ENCODE results near the gene DNHD1. TPM values are rescaled to one million over a fixed set of nuclear protein-coding genes. Genes with fewer than 3 reads are reported as not detected.

Gene DNHD1
- total and polyA plus RNA-seq, 2 of the 8 experiments (the other 6 are each of a cell fraction or from before 2014, with no cell fraction given) = 5.0 to 6.8 TPM

DNA sequence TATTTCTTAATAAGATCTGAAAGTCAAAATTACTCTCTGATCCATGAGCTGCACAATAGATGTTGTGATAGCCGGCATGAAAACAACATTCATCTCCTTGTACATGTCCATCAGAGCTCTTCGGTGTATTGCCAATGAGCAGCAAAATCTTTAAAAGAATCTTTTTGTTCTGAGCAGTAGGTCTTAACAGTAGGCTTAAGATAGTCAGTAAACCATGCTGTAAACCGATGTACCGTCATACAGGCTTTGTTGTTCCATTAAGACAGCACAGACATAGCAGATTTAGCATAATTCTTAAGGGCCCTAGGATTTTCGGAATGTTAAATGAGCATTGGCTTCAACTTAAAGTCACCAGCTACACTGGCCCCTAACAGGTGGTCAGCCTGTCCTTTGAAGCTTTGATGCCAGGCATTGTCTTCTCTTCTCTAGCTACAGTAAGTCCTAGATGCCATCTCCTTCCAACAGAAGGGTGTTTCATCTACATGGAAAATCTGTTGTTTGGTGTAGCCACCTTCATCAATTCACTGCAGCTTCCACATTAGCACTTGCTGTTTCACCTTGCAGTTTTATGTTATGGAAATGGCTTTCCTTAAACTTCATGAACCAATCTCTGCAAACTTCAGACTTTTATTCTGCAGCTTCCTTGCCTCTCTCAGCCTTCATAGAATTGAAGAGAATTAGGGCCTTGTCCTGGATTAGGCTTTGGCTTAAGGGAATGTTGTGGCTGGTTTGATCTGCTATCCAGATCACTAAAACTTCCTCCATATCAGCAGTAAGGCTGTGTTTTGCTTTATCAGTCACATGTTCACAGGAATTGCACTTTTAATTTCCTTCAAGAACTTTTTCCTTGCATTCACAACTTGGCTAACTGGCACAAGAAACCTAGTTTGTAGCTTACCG is 78.0 kb downstream of the DNHD1 start:
- 90% methylated on average over 6 of the region's 6 CpGs; no CpG with 5 or more reads in 1 of the 2 experiments for WGBS, 2 experiments (ENCODE audit: extremely low coverage in 1 of 2, insufficient coverage in 1 of 2, insufficient read length in 1 of 2, insufficient replicate concordance in 2 of 2, low coverage in 1 of 2, low lambda C conversion rate in 2 of 2, missing lambda C conversion rate in 1 of 2)
- no peaks in the 10 kb centered on the region for H3K79me2 ChIP-seq (ENCODE audit: control insufficient read depth in 1 of 2, insufficient read depth in 2 of 2, low read length in 2 of 2)
- H2BK12ac ChIP-seq (ENCODE audit: low read depth, low read length) = no peak overlapping the region
- peaks cover 0 to 2% (median 0%) of the 10 kb centered on the region in 4 experiments; a peak in 1 of 7 replicates for H3K4me1 ChIP-seq (replicated peaks in 1 of 4; ENCODE audit: control insufficient read depth in 3 of 4, insufficient read depth in 4 of 4, low read length in 3 of 4)
- H3K27me3 ChIP-seq (replicated peaks in 1 of 4; ENCODE audit: control insufficient read depth in 3 of 4, extremely low read depth in 1 of 4, insufficient read depth in 3 of 4, low read length in 3 of 4) = no peaks in the 10 kb centered on the region
- DNase-seq (ENCODE audit: low read depth in 1 of 2, low spot score in 2 of 2) (peak in 1 of 2 experiments; percentile 10), FAIRE-seq (no peak)
- no peak overlapping the region for H2AFZ ChIP-seq (ENCODE audit: low read length)
- H3K18ac ChIP-seq (ENCODE audit: extremely low read depth, low read length) = no peak overlapping the region
- POLR2A ChIA-PET (ENCODE audit: partially characterized antibody) = interaction anchor here (1.4 kb wide), 1 partner anchor 11 kb away, joined by 3 read pairs; no protein-coding TSS in a partner anchor
- H4K8ac ChIP-seq (ENCODE audit: extremely low read depth, insufficient read depth, low read length) = no peak overlapping the region
- no peak overlapping the region for H3K4me3 ChIP-seq (ENCODE audit: extremely low read depth in 1 of 4, insufficient read depth in 2 of 4, low read depth in 3 of 4, low read length in 4 of 4)
- H4K20me1 ChIP-seq (replicated peaks in 1 of 2; ENCODE audit: control insufficient read depth in 1 of 2, insufficient read depth in 2 of 2, low read length in 2 of 2) = no peaks in the 10 kb centered on the region
- no peak overlapping the region for H4K5ac ChIP-seq (ENCODE audit: insufficient read length, low read depth, low read length)
- TF ChIP-seq, protein P1, sequence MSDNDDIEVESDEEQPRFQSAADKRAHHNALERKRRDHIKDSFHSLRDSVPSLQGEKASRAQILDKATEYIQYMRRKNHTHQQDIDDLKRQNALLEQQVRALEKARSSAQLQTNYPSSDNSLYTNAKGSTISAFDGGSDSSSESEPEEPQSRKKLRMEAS (IDR thresholded peaks at IDR 0.05) = no peak
- TF ChIP-seq, protein P2, sequence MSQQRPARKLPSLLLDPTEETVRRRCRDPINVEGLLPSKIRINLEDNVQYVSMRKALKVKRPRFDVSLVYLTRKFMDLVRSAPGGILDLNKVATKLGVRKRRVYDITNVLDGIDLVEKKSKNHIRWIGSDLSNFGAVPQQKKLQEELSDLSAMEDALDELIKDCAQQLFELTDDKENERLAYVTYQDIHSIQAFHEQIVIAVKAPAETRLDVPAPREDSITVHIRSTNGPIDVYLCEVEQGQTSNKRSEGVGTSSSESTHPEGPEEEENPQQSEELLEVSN (IDR thresholded peaks at IDR 0.05) = no peak
- TF ChIP-seq YY1 (IDR thresholded peaks at IDR 0.05; ENCODE audit: low read depth, low read length) (no peak), ASH2L (IDR thresholded peaks at IDR 0.05; ENCODE audit: low read length) (no peak), TCF12 (IDR thresholded peaks at IDR 0.05; ENCODE audit: low read depth, low read length) (no peak), CREB1 (IDR thresholded peaks at IDR 0.05) (no peak), NRF1 (IDR thresholded peaks at IDR 0.05; ENCODE audit: low read depth, low read length) (no peak), ZNF274 (IDR thresholded peaks at IDR 0.05; ENCODE audit: borderline replicate concordance, extremely low read depth, low read length) (no peak)
- no peak overlapping the region for H3K14ac ChIP-seq (ENCODE audit: insufficient read length)
- H2BK15ac ChIP-seq (ENCODE audit: low read length) = no peak overlapping the region
- no peak overlapping the region for H2AK5ac ChIP-seq (ENCODE audit: low read depth, low read length)
- H3K36me3 ChIP-seq (ENCODE audit: control insufficient read depth in 2 of 4, insufficient read depth in 4 of 4, low read length in 3 of 4) = no peaks in the 10 kb centered on the region
- no peaks in the 10 kb centered on the region; the same call in 1 of the 2 replicates for H3K23me2 ChIP-seq (ENCODE audit: low read depth, low read length)
- H4K91ac ChIP-seq (replicated peaks; ENCODE audit: insufficient read length, low read length) = no peak overlapping the region
- H3K27ac ChIP-seq (ENCODE audit: low read depth, low read length) = no peak overlapping the region
- no peak overlapping the region for H3K9ac ChIP-seq (replicated peaks in 1 of 4; ENCODE audit: extremely low read depth in 1 of 4, low read depth in 3 of 4, low read length in 3 of 4)
- H3K9me3 ChIP-seq (ENCODE audit: insufficient read depth in 2 of 2, low read depth in 1 of 2, low read length in 1 of 2) = no peaks in the 10 kb centered on the region
- H3K4me2 ChIP-seq (ENCODE audit: insufficient read depth in 1 of 2, low read depth in 2 of 2, low read length in 2 of 2) = no peak overlapping the region
- no peak overlapping the region for H2BK20ac ChIP-seq (ENCODE audit: low read length)
- H2BK5ac ChIP-seq (ENCODE audit: low read depth, low read length) = no peak overlapping the region
- H3K56ac ChIP-seq (replicated peaks; ENCODE audit: insufficient read length, low read depth, low read length) = no peak overlapping the region
- no peak overlapping the region for H2BK120ac ChIP-seq (replicated peaks; ENCODE audit: low read depth, low read length)
- CTCF ChIA-PET (ENCODE audit: partially characterized antibody) = interaction anchor here (0.7 to 1.7 kb wide), 5 partner anchors 21 to 136 kb away, joined by 3 to 4 read pairs (median 3); no protein-coding TSS in a partner anchor
- H3K79me1 ChIP-seq (ENCODE audit: low read depth, low read length) = no peaks in the 10 kb centered on the region
- H3K4ac ChIP-seq (replicated peaks; ENCODE audit: insufficient read length, low read depth, low read length) = no peak overlapping the region
- H3K23ac ChIP-seq (ENCODE audit: insufficient read length) = no peak overlapping the region

Measured in H1 (cell line).